OCI-LY7 (cell line): ENCODE measurements around the gene CCDC85B. TPM values are rescaled to one million over a fixed set of nuclear protein-coding genes. Genes with fewer than 3 reads are reported as not detected.

Experiments
- BruUV-seq: library from RNA; stranded (reverse); fragments of 400-500 nt; replicated peaks from 2 replicates; lab custom pipeline; 2021; lab: Mats Ljungman, UMichigan
- CTCF ChIA-PET: fragments of 300-600 bp; sonication (Branson Sonifier 250); formaldehyde crosslinking; loops from one replicate; lab custom pipeline; 2022; ENCODE audit warnings: antibody characterized with exemption; ENCODE audit not compliant: unreplicated experiment; lab: Charles Lee
- POLR2A ChIA-PET: fragments of 300-600 bp; sonication (Branson Sonifier 250); formaldehyde crosslinking; loops from one replicate; lab custom pipeline; 2022; ENCODE audit warnings: antibody characterized with exemption; lab: Charles Lee
- DNase-seq: peaks from one replicate; pipeline ENCODE4 v3.0.0-alpha.2; 2015; ENCODE audit warnings: low spot score
- H2AFZ ChIP-seq: fragments of 200-600 bp; sonication (generic), shearing (Covaris generic); 2 replicates; pipeline ENCODE4 v1.6.1; 2014; ENCODE audit warnings: mild to moderate bottlenecking, antibody characterized with exemption, low read length, moderate library complexity
- H3K27ac ChIP-seq: fragments of 200-600 bp; sonication (generic); 2 replicates; pipeline ENCODE4 v1.5.1; 2014; ENCODE audit warnings: mixed run types, low read depth, mild to moderate bottlenecking, moderate library complexity, low read length, inconsistent platforms; ENCODE audit not compliant: poor library complexity, severe bottlenecking
- H3K36me3 ChIP-seq: fragments of 200-600 bp; sonication (generic); 2 replicates; pipeline ENCODE4 v1.6.1; 2014; ENCODE audit warnings: mild to moderate bottlenecking, antibody characterized with exemption, low read length, moderate library complexity, mixed read lengths; ENCODE audit not compliant: insufficient read depth
- H3K4me1 ChIP-seq: fragments of 200-600 bp; sonication (generic); 2 replicates; pipeline ENCODE4 v1.5.1; 2014; ENCODE audit warnings: mild to moderate bottlenecking, low read length; ENCODE audit not compliant: insufficient read depth, poor library complexity, severe bottlenecking
- H3K4me2 ChIP-seq: fragments of 200-600 bp; sonication (generic); 2 replicates; pipeline ENCODE4 v1.6.1; 2014; ENCODE audit warnings: mild to moderate bottlenecking, low read length
- H3K4me3 ChIP-seq: fragments of 200-600 bp; sonication (generic); 2 replicates; pipeline ENCODE4 v1.5.1; 2014; ENCODE audit warnings: mild to moderate bottlenecking, low read depth, low read length; ENCODE audit not compliant: poor library complexity, severe bottlenecking
- H3K79me2 ChIP-seq: fragments of 200-600 bp; sonication (generic); 2 replicates; pipeline ENCODE4 v1.6.1; 2016; ENCODE audit warnings: low read depth, mild to moderate bottlenecking, low read length, moderate library complexity, mixed read lengths; ENCODE audit not compliant: insufficient read depth
- H3K9me2 ChIP-seq: fragments of 200-600 bp; sonication (generic); 2 replicates; pipeline ENCODE4 v1.6.1; 2016; ENCODE audit warnings: mild to moderate bottlenecking, low read length, mixed read lengths; ENCODE audit not compliant: insufficient read depth
- H3K9me3 ChIP-seq: fragments of 200-600 bp; sonication (generic); 2 replicates; pipeline ENCODE4 v1.6.1; 2014; ENCODE audit warnings: mild to moderate bottlenecking, mixed run types, low read length, mixed read lengths
- H4K20me1 ChIP-seq: fragments of 200-600 bp; sonication (generic); 2 replicates; pipeline ENCODE4 v1.6.1; 2014; ENCODE audit warnings: mild to moderate bottlenecking, antibody characterized with exemption, low read length, moderate library complexity, mixed read lengths; ENCODE audit not compliant: insufficient read depth
- EZH2phosphoT487 ChIP-seq: fragments of 200-600 bp; sonication (generic); IDR thresholded peaks from 2 replicates; pipeline ENCODE4 v1.6.1; 2018; ENCODE audit warnings: low read depth, borderline replicate concordance, mild to moderate bottlenecking, mixed run types, antibody characterized with exemption, low read length, moderate library complexity, mixed read lengths
- intact Hi-C: fragments of 100-400 bp; cut with micrococcal nuclease; formaldehyde crosslinking; loops from one replicate; pipeline ENCODE4 v1.10.0; 2022; ENCODE audit not compliant: unreplicated experiment
- total RNA-seq, 2 experiments: library from RNA; depleted of rRNA in 1 of 2; stranded (reverse); fragments of >200 nt in 1 of 2; shearing (Covaris generic) in 1 of 2; gene quantifications; 2 replicates each; pipeline ENCODE4 v1.2.3, GENCODE V29; 2014 to 2022
- TF ChIP-seq, protein P1 (sequence below): fragments of 200-600 bp; sonication (generic); conservative IDR thresholded peaks from 2 replicates; pipeline ENCODE4 v1.5.1; 2014; ENCODE audit warnings: mild to moderate bottlenecking, antibody characterized with exemption, low read length, moderate library complexity, mixed read lengths

Gene CCDC85B
- total RNA-seq, 2 experiments from 2014 or later = 64.1 to 76.7 TPM

DNA sequence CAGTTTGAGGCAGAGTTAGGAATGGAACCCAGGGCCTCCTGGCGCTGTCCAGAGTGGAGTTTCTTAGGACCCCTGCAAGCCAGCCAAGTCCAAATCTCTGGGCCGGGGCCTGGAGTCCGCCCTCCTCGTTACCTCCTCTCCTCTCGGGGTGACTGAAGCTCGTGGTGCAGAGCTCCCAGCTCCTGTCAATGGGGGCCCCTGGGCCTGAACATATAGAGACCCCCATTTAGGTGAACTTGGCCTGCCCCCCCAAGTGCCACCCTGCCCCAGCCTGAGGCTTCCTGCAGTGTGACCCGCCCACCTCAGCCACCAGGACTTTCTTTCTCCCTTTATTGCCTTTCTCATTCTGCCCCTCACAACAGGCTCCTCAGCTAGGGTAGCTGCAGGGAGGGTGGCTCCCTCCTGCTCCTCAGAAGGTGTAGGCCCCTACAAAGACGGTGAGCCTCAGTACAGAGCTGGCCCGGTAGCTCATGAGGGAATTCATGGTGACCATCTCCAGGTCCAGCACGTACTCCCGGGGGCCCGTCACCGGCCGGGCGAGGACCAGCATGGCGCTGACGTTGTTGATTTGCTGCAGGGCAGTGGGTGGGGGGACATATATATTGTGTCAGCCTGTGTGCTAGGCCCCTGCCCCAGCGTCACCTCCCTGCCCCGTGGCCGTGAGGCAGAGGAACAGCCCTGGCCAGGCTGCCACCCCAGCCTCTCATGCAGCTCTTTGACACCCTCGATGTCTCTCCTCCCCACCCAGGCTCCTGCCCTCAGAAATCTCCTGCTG lies 23.8 kb upstream of the CCDC85B start:
- BruUV-seq = no TSS peak
- no peaks in the 10 kb centered on the region for H3K9me3 ChIP-seq
- H2AFZ ChIP-seq = no peak overlapping the region
- no peak overlapping the region for H3K4me2 ChIP-seq
- no peak for TF ChIP-seq EZH2phosphoT487
- TF ChIP-seq, protein P1, sequence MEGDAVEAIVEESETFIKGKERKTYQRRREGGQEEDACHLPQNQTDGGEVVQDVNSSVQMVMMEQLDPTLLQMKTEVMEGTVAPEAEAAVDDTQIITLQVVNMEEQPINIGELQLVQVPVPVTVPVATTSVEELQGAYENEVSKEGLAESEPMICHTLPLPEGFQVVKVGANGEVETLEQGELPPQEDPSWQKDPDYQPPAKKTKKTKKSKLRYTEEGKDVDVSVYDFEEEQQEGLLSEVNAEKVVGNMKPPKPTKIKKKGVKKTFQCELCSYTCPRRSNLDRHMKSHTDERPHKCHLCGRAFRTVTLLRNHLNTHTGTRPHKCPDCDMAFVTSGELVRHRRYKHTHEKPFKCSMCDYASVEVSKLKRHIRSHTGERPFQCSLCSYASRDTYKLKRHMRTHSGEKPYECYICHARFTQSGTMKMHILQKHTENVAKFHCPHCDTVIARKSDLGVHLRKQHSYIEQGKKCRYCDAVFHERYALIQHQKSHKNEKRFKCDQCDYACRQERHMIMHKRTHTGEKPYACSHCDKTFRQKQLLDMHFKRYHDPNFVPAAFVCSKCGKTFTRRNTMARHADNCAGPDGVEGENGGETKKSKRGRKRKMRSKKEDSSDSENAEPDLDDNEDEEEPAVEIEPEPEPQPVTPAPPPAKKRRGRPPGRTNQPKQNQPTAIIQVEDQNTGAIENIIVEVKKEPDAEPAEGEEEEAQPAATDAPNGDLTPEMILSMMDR = no peak
- ChIA-PET CTCF (no interaction called here), POLR2A (interaction anchor here (0.6 to 1.5 kb wide), 2 partner anchors 22 to 26 kb away, joined by 3 read pairs; partner anchors contain the start of gene FIBP)
- H3K4me3 ChIP-seq = no peak overlapping the region
- H3K36me3 ChIP-seq = peaks cover 57% of the 10 kb centered on the region
- H4K20me1 ChIP-seq = no peaks in the 10 kb centered on the region
- peaks cover 5% of the 10 kb centered on the region; the same call in 1 of the 2 replicates for H3K79me2 ChIP-seq
- DNase-seq = no peak
- intact Hi-C loops = no loop called here
- peaks cover 27% of the 10 kb centered on the region for H3K4me1 ChIP-seq
- no peaks in the 10 kb centered on the region for H3K9me2 ChIP-seq
- peak overlapping the region; percentile 28 for H3K27ac ChIP-seq

DNA sequence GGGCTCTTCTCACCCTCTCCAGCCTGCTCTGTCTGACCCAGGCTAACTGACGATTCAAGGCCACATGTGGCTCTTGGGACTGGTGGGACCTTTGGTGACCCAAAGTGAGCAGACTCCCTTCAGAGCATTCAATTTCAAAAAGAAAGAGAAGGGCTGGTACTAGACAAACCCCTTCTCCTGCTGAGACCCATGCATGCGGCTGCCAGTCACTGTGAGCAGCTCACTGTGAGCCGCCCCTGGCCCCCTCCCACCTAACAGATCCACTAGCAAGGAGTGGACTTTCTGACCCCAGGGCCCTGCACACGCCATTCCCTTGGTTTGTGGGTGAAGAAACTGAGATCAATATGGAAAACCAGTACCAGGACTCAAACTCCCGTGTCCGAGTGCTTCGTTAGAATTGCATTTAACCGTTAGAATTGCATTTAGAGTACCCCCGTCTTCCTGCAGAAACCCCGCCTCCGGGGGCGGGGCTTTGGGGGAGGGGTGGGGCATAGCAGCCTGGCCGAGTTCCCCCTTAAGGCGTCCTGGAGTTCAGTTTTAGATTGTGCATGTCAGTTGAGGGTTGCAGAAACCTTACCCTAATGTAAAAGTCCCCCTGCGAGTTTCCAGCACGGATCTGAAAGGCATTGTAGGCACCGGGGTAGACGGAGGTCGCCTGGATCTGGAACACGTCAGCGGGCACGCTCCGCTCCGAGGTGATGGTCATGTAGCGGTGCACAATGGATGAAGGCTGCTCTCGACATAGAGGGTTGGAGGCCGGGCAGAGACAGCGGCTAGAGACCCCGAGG lies 23.0 kb upstream of the CCDC85B start:
- ChIA-PET POLR2A (interaction anchor here (1.5 kb wide), 1 partner anchor 21 kb away, joined by 3 read pairs; the partner anchor contains the start of gene FIBP), CTCF (no interaction called here)
- H3K4me3 ChIP-seq = no peak overlapping the region
- H3K36me3 ChIP-seq = peaks cover 49% of the 10 kb centered on the region
- peaks cover 21% of the 10 kb centered on the region for H3K4me1 ChIP-seq
- TF ChIP-seq EZH2phosphoT487 = no peak
- TF ChIP-seq, protein P1 = no peak
- H3K9me3 ChIP-seq = no peaks in the 10 kb centered on the region
- H2AFZ ChIP-seq = no peak overlapping the region
- H3K79me2 ChIP-seq = no peaks in the 10 kb centered on the region
- intact Hi-C loops = no loop called here
- H3K4me2 ChIP-seq = peak overlapping the region; percentile 15; the same call in 1 of the 2 replicates
- peak; percentile 54 for DNase-seq
- peak overlapping the region; percentile 28 for H3K27ac ChIP-seq
- no peaks in the 10 kb centered on the region for H4K20me1 ChIP-seq
- BruUV-seq = no TSS peak
- no peaks in the 10 kb centered on the region for H3K9me2 ChIP-seq
